Peyer's patch (tissue), 4 donors: ENCODE measurements around the gene UMODL1.

Experiments
- POLR2A ChIP-seq, 2 donors: fragments of 450-650 bp; IDR thresholded peaks; one replicate each; pipeline ENCODE4 v1.5.1; 2017; ENCODE audit warnings: antibody characterized with exemption in 2 of 2, mild to moderate bottlenecking in 2 of 2, moderate library complexity in 2 of 2
- TF ChIP-seq, protein P1 (sequence below), 6 experiments: fragments of 450-650 bp in 4 of 6; fragments of 200-600 bp in 2 of 6; sonication (generic) in 1 of 6; IDR thresholded peaks; one replicate each; pipeline ENCODE4 v1.5.1; 2017 to 2019; ENCODE audit warnings: antibody characterized with exemption in 6 of 6, mild to moderate bottlenecking in 3 of 6, moderate library complexity in 1 of 6

DNA sequence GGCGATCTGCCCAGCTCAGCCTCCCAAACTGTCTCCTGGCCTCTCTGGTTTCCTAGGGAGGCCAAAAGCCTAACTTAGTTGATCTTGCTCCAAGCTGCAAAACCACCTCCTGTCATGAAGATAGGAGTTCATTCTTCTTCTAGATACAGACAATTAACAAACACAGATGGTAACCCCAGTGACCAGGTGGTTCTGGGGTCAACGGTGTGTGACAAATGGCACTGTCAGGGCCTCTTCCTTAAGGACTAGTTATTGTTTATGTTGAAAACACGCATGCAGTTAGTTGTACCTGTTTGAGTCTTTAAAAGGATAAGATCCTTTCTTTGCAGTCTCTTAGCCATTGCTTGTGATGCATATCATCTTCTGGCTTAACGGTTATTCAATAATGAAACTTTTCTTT is 4.6 kb upstream of the UMODL1 start:
- TF ChIP-seq, protein P1, sequence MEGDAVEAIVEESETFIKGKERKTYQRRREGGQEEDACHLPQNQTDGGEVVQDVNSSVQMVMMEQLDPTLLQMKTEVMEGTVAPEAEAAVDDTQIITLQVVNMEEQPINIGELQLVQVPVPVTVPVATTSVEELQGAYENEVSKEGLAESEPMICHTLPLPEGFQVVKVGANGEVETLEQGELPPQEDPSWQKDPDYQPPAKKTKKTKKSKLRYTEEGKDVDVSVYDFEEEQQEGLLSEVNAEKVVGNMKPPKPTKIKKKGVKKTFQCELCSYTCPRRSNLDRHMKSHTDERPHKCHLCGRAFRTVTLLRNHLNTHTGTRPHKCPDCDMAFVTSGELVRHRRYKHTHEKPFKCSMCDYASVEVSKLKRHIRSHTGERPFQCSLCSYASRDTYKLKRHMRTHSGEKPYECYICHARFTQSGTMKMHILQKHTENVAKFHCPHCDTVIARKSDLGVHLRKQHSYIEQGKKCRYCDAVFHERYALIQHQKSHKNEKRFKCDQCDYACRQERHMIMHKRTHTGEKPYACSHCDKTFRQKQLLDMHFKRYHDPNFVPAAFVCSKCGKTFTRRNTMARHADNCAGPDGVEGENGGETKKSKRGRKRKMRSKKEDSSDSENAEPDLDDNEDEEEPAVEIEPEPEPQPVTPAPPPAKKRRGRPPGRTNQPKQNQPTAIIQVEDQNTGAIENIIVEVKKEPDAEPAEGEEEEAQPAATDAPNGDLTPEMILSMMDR (IDR thresholded peaks at IDR 0.05): no peak
- no peak for TF ChIP-seq POLR2A (IDR thresholded peaks at IDR 0.05)
